CD4-positive, alpha-beta T cell treated with Interleukin-15 for 1 hour (primary cell): ENCODE data around the gene DVL3.

Source experiments
- DNase-seq: peaks from one replicate; pipeline ENCODE4 v3.0.0-alpha.2; 2020

The DVL3 gene

DNA sequence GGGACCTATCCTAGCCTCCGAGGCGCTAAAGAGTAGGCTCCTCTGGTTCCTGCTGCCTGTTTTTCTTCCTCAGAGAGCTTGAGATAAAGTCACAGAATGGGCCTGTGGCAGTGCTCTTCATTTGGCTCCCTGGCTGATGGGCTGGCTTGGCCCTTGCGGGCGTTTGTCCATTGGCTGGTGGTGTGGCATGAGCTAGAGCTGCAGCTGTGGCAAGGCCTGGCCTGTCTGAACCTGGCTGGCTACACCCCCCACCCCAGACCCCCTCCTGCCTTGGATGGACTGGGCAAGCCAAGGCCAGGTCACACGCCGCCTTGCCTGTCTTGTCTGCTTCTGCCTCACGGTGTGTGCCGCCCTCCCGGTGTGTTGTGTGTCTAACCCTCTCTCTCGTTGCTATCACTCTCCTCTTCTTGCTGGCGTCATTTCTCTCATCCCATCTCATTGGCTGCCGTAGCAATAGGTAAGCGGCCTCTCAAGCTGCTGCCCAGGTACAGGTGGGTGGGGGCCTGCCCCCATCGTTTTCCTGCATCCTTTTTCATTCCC is 22.7 kb downstream of the DVL3 start:
- no peak for DNase-seq

DNA sequence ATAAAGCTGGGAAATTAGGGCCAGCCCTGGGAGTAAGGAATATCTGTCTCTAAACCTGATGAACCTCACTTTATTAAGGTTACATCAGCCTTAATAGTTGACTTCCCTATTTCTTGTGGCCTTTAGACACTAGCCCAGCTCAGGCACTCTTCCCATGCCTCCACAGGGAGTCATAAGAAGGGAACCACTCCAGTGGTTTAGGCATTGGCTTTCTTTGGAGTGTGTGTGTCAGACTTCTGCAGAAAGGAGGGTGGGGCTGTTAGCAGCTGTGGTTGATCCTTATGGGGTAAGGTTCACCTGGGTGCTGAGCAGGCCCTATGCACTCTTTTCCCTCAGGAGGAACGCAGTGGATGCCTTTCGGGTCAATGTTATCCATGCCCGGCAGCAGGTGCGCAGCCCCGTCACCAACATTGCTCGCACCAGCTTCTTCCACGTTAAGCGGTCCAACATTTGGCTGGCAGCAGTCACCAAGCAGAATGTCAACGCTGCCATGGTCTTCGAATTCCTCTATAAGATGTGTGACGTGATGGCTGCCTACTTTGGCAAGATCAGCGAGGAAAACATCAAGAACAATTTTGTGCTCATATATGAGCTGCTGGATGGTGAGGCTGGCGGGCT is 23.5 kb downstream of the DVL3 start:
- no peak for DNase-seq

DNA sequence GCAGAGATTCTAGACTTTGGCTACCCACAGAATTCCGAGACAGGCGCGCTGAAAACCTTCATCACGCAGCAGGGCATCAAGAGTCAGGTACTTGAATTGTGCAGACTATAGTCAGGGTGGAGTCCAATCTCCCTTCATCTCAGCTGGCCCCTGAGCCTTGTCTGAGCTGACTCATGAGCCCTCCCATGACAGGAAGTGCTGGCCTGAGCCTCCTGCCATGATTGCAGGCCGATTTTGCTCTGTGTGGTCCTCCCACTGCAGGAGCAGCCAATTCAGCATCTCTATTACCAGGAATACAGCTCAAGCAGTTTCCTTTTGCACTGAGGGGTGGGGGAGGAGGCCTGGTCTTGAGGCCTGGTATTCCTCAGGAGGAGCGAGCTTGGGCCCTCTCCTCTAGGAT is 25.0 kb downstream of the DVL3 start:
- no peak for DNase-seq

DNA sequence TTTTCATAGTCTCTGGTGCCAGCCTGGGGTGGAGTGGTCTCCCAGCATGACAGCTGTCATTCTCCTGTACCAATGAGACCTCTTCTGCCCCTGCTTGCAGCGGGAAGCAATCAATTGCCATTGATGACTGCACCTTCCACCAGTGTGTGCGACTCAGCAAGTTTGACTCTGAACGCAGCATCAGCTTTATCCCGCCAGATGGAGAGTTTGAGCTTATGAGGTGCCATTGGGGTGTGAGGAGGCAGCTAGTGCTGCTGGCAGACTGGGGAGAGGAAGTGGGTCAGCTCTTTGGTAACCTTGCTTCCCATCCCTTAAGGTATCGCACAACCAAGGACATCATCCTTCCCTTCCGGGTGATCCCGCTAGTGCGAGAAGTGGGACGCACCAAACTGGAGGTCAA is 26.4 kb downstream of the DVL3 start:
- DNase-seq = no peak

DNA sequence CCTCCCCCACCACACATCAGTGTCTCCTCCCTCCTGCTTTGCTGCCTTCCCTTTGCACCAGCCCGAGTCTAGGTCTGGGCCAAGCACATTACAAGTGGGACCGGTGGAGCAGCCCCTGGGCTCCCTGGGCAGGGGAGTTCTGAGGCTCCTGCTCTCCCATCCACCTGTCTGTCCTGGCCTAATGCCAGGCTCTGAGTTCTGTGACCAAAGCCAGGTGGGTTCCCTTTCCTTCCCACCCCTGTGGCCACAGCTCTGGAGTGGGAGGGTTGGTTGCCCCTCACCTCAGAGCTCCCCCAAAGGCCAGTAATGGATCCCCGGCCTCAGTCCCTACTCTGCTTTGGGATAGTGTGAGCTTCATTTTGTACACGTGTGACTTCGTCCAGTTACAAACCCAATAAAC is 28.5 kb downstream of the DVL3 start:
- DNase-seq = no peak

DNA sequence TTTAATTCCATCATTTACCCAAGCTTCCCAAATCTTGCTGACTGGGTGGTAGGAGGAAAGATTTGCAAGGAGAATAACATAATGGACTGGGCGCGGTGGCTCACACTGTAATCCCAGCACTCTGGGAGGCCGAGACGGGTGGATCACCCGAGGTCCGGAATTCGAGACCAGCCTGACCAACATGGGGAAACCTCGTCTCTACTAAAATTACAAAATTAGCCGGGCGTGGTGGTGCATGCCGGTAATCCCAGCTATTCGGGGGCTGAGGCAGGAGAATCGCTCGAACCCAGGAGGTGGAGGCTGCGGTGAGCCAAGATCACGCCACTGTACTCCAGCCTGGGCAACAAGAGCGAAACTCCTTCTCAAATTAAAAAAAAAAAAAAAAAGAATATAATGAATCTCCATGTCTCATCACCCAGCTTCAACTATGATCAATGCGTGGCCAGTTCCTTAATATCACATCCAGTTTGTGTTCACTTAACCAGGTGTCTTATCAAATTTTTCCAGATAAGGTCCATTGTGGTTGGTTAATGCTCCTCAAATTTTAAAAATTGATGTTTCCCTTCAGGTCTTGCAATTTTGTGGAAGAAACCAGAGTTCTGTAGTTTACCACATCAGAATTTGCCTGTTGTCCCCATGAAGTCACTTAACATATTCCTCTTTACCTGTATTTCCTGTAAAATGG is 29.5 kb downstream of the DVL3 start:
- DNase-seq = no peak

DNA sequence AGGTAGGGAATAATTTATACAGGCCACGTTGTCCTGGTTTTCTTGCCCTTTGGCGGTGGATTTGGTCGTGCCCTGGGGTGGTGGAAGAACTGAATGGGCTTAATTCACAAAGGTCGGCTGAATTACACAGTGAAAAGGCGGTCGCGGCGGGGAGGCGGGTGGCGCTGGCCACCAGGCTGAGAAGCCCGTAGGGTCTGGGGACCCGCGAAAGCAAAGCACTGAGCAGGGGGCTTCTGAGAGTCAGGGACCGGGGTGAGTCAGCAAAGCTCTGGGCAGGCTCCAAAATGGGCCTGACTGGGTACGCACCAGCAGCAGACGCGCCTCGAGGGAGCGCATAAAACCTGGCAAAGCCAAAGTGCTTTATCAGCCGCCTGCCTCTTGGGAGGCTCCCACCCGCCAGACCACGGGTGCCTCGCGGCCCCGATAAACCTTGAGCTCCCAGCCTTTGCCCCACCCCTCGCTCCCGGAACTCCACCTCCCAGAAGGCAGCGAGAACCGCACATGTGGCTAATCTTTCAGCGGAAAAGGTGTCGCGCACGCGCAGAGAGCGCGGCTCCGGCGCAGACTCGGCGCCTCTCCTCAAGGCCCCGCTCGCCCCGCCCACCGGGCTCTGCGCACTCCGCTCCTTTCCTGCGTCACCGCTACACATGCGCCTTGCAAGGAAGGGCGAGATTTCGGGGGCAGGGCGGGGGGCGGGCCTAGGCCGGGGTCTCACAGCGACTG is 30.4 kb downstream of the DVL3 start:
- peak; percentile 100 for DNase-seq

DNA sequence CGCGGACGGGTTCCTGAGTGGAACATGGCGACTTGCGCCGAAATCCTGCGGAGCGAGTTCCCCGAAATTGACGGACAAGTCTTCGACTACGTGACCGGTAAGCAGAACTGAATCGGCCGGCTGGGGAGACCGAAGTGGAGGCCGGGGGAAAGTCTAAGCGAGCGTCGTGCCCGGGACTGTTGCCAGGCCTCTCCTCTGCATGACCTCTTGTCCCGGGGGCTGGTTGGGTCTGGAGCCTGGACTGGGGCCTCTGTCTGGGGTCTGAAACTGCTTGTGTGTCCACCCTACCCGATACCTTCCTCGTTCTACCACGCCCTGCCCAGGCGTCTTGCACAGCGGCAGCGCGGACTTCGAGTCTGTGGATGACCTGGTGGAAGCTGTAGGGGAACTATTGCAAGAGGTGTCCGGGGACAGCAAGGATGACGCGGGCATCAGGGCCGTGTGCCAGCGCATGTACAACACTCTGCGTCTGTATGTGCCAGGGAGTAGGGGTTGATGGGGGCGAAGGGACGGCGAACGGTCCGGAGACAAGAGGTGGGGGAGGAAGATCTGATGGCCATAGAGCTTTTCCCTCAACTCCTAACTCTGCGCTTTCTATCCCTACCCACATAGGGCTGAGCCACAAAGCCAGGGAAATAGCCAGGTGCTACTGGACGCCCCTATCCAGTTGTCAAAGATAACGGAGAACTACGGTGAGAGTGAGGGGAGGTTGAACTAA is 31.2 kb downstream of the DVL3 start, which contains the start of gene ABCF3:
ABCF3 (plus strand) TSS at position 16 of the 718 bp plus-strand sequence; CDS start at position 25, 9 bp downstream.
- DNase-seq = no peak

DNA sequence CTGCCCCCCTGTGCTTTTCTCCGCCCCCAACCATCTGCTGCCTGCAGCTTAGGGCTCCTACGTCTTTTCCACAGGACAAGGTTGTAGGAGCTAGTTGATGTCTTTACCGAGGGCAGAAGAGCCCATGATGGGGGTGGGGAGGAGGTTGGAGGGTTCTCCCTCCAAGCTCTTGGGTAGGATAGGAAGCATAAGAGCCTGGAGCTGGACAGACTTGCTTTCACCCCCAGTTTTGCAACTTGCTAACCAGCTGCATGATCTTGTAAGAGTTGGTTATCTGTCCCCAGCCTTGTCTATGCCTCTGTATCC is 31.7 kb downstream of the DVL3 start:
- DNase-seq = no peak

DNA sequence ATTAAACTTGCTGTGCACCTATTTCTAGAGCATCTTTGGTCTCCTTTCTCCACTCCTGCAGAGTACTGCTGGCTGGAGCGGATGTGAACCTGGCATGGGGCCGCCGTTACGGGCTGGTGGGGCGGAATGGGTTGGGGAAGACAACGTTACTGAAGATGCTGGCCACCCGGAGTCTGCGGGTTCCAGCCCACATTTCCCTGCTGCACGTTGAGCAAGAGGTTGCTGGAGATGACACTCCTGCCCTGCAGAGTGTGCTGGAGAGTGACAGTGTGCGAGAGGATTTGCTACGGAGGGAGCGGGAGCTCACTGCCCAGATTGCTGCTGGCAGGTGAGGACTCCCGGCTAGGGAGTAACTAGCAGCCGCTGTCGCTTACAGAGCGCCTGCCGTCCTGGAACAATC is 32.9 kb downstream of the DVL3 start:
- no peak for DNase-seq

DNA sequence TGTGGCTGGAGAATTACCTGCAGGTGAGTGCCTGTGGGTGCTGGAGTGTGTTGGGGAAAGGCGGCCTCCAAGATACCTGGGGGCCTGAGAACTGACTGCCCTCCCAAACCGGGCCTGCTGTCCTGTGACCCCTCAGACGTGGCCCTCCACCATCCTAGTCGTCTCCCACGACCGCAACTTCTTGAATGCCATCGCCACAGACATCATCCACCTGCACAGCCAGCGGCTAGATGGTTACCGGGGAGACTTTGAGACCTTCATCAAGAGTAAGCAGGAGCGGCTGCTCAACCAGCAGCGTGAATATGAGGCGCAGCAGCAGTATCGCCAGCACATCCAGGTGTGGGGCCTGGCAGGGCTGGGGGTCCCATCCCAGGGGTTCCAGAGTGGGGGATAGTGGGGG is 34.2 kb downstream of the DVL3 start:
- no peak for DNase-seq

DNA sequence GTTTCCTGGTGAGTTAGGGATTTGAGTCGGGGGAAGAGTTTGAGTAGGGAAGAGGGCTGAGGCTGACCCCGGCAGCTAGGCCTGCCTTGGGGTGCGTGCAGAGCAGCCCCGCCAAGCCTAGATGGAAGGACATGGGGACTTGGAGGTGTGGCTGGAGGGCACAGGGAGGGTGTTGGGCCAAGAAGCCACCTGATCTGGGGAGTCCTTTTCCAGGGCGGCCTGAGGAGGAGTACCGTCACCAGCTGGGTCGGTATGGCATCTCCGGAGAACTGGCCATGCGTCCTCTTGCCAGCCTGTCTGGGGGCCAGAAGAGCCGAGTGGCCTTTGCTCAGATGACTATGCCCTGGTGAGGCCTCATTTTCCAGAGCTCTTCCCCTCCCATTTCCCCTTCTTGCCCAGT is 37.7 kb downstream of the DVL3 start:
- DNase-seq = no peak

DNA sequence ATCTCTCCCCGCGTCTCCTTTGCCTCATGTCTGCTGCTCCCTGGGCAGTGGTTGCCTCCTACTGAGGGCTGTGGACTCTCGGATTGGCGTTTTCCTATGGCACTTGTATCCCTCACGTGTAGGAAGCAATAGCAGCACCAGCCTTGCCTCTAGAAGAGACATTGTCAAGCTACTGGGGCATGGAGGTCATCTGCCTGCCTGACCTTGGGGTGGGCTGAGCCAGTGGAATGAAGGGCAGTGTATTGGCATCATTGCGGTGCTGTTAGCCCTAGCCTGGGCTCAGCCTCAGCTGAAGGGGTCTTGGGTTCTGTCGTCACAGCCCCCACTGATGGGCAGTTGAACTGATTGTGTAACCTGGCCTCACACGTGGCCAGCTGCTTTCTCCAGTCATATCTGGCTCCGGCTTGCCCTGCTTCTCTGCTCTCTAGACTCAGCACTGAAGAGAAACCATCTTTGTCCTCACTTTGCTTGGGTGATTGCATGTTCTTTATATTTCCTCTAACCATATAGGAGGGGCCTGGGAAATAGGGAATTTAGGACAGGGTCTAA is 38.9 kb downstream of the DVL3 start:
- no peak for DNase-seq

DNA sequence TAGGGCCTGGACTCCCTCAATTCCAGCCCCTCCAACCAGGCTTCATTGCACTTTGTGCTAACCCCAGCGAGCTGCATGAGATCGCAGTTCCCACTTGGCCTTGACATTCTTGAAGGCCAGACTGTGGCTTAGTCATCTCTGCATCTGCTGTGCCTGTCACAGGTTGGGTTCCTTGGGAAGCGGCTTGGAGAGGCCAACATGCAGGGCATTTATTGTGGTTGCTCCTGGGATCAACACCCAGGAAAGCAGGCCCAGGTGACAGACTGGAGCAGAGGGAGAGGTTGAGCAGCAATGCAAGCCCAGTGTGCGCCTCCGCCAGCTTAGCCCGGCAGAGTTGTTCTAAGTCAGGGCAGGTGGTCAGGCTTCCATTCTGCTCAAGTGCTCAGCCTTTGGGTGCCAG is 41.4 kb downstream of the DVL3 start:
- no peak for DNase-seq

DNA sequence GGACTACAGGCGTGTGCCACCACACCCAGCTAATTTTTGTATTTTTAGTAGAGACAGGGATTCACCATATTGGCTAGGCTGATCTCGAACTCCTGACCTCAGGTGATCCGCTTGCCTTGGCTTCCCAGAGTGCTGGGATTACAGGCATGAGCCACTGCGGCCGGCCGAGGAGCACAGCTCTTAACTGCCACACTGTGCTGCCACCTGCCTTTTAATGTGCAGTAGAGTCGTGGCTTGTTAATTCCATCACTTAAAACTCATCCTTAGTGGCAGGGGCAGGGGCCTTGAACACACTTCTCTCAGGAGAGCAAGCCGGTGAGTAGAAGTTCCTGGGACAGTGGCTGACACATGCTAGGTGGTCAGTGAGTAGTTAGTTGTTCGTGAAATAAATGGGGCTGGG is 43.3 kb downstream of the DVL3 start:
- DNase-seq = no peak

DNA sequence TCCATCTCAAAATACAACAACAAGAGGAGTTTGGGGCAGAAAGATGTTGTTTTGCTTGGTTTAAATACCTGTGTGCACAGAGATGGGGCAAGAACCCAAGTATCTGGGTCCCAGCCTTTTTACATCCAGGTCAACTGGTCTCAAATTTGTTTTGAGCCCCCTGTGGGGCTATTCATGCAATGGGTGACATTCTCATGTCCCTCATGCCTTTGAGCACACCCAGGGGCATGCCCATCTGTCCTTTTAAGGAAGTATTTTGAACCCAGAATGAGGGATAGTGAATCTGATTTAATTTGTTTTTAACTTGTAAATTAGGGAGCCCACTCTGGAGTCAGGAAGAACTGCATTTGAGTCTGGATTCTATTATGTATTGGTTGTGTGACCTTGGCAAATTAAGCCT is 45.6 kb downstream of the DVL3 start:
- DNase-seq = no peak

DNA sequence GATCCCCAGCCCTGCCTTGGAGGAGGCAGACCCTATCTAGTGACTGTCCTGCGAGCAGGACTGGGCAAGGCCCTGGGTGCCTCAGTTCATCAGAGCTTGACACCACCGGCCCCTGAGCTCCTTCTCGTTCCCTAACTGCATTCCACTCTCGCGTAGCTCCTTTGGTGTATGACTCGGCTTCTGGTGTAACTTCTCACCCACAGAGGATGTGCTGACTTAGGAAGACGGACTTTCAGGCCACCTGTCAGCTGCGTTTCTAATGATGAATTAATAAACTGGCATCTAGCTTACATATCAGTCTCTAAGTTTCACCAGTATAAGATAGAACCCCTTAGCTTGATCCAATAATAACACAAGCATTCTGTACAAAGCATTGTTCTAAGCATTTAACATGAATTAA is 48.3 kb downstream of the DVL3 start:
- no peak for DNase-seq

DNA sequence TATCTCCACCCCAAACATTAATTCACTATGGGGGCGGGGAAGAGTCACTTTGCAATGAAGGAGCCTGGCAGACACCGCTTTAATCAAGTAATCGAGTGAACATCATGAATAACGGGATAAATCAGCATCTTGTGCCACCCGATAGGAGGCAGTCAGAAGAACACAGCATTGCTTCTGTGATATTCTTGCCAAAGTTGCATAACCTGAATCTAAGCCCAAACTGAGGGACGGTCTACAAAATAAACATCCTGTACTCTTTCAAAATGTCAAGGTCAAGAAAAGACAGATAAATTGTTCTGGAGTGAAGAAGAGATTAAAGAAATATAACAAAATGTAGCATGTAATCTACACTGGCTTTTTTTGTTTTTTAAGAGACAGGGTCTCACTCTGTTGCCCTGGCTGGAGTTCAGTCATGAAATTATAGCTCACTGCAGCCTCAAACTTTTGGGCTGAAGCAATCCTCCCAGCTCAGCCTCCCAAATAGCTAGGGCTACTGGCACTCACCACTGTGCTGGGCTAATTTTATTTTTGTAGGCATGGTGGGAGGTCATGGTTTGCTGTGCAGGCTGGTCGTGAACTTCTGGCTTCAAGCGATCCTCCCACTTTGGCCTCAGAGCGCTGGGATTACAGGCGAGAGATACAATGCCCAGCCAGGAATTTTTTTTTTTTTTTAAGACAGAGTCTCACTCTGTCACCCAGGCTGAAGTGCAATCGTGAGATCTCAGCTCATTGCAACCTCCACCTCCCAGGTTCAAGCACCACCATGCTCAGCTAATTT is 54.2 kb downstream of the DVL3 start:
- DNase-seq = no peak

DNA sequence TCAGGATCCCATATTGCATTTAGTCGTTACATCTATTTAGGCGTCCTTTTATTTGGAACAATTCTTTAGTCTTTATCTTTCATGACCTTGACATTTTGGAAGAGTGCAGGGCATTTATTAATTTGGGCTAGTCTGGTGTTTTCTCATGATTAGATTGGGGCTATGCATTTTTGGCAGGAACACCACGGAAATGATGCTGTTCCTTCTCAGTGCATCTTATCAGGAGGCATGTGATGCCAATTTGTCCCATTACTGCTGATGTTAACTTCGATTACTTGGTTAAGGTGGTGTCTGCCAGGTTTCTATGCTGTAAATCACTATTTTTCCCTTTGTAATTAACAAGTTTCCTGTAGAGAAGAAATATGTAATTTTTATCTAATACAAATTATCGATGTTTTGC is 56.1 kb downstream of the DVL3 start:
- DNase-seq = no peak

DNA sequence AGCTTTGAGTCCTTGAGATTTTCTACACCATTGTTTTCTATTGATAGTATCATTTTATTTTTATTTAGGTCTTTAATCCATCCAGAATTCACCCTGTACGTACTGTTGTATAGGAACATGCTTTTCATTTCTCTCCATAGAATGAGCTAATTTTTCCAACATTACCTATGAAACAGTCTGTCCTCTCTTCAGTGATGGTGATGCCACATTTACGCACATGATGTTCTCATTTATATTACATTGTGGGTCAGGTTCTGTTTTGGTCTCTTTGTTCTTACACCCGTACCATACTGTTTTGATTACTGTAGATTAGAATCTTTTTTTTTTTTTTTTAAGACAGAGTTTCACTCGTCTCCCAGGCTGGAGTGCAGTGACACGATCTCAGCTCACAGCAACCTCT is 56.5 kb downstream of the DVL3 start:
- DNase-seq = no peak

DNA sequence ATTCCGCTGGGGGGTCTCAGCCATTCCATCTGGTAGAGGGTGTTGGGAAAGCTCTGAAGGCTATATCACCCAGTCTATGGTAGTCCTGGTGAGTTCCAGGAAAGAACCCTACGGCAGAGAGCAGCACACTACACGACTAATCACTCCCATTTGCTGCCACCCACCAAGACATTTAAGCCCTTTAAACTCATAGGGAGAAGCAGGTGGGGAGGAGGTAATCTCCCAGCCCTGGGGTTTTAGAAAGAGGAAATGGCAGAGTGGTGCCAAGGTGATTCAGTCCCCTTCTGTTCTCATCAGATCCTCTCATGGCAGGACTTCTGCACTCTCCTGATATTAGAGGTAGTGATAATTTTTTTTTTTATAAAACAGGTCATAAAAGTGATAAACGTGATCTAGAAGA is 63.6 kb downstream of the DVL3 start:
- no peak for DNase-seq

DNA sequence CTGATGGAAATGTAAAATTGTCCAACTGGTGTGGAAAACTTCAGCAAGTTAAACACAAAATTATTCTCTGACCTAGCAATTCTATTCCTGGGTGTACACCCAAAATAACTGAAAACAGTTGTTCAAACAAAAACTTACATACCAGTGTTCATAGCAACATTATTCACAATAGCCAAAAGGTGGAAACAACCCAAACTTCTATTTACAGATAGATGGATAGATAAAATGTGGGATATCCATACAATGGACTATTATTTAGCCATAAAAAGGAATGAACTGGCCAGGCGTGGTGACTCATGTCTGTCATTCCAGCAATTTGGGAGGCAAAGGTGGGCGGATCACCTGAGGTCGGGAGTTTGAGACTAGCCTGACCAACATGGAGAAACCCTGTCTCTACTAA is 67.3 kb downstream of the DVL3 start:
- no peak for DNase-seq
